ENCODE measurements around the gene TOPBP1.

- TF ChIP-seq CTCF (IDR thresholded peaks at IDR 0.05; ENCODE audit: low read length) (no peak), EZH2 (IDR thresholded peaks at IDR 0.05; ENCODE audit: borderline replicate concordance, low read length) (no peak)
These were observed 5.4 kb upstream of the TOPBP1 start for GRCh38 chr3:133667118-133667517.

All from OCI-LY1 (cell line).